HCT116 (cell line): ENCODE measurements around the gene MBL2. TPM values are rescaled to one million over a fixed set of nuclear protein-coding genes. Genes with fewer than 3 reads are reported as not detected.

Source experiments
- ATAC-seq: fragments of 200-7000 bp; cut with Tn5 transposase; 2 replicates; pipeline ENCODE4 v1.9.1; 2020; ENCODE audit warnings: mild to moderate bottlenecking, moderate library complexity
- BruUV-seq: library from RNA; stranded (reverse); fragments of 400-500 nt; replicated peaks from 2 replicates; lab custom pipeline; 2021; lab: Mats Ljungman, UMichigan
- CTCF ChIA-PET: fragments of 300-600 bp; sonication (Branson Sonifier 250); formaldehyde crosslinking; loops from one replicate; lab custom pipeline; 2021; ENCODE audit warnings: antibody characterized with exemption; lab: Charles Lee
- POLR2A ChIA-PET: fragments of 300-600, 350-600 bp; sonication (Branson Sonifier 250); formaldehyde crosslinking; loops from one replicate; lab custom pipeline; 2021; ENCODE audit warnings: antibody characterized with exemption; lab: Charles Lee
- RAD21 ChIA-PET, 2 experiments: fragments of 300-600 bp; sonication (Branson Sonifier 250); formaldehyde crosslinking; loops; one replicate each; lab custom pipeline; 2023; ENCODE audit warnings: low total read pairs in 2 of 2; ENCODE audit not compliant: uncharacterized antibody in 2 of 2, unreplicated experiment in 2 of 2, low non-redundant PET in 1 of 2; lab: Charles Lee
- DNase-seq: peaks from one replicate; pipeline ENCODE4 v3.0.0-alpha.2; 2010; ENCODE audit warnings: low read depth, low spot score
- H2AFZ ChIP-seq: fragments of 200-600 bp; shearing (Covaris generic), sonication (generic); 2 replicates; pipeline ENCODE4 v1.6.1; 2017; ENCODE audit warnings: low read depth, mixed run types, mixed read lengths, antibody characterized with exemption, low read length; ENCODE audit not compliant: poor library complexity, severe bottlenecking
- H3K27ac ChIP-seq: 2 replicates; pipeline ENCODE4 v1.5.1; 2012; ENCODE audit warnings: low read depth, low read length
- H3K27me3 ChIP-seq: fragments of 200-600 bp; sonication (generic); 2 replicates; pipeline ENCODE4 v1.6.1; 2016; ENCODE audit warnings: mixed run types, low read length, mixed read lengths; ENCODE audit not compliant: insufficient read depth
- H3K36me3 ChIP-seq, 2 experiments: fragments of 200-500 bp in 1 of 2; fragments of 200-600 bp in 1 of 2; sonication (Bioruptor generic) in 1 of 2; sonication (generic) in 1 of 2; 2 replicates each; pipeline versions ENCODE4 v1.5.1 to v1.6.1; 2014 to 2016; ENCODE audit warnings: low read length in 2 of 2, inconsistent platforms in 1 of 2, mixed read lengths in 1 of 2, mixed run types in 1 of 2; ENCODE audit not compliant: insufficient read depth in 2 of 2, control insufficient read depth in 1 of 2
- H3K4me1 ChIP-seq, 2 experiments: fragments of 200-600 bp in 1 of 2; sonication (generic) in 1 of 2; 2 replicates each; pipeline versions ENCODE4 v1.5.1 to v1.6.1; 2012 to 2017; ENCODE audit warnings: low read length in 2 of 2, inconsistent platforms in 1 of 2, mild to moderate bottlenecking in 1 of 2, mixed read lengths in 1 of 2, mixed run types in 1 of 2, moderate library complexity in 1 of 2; ENCODE audit not compliant: insufficient read depth in 2 of 2, control insufficient read depth in 1 of 2
- H3K4me2 ChIP-seq: fragments of 200-600 bp; sonication (generic); 2 replicates; pipeline ENCODE4 v1.6.1; 2017; ENCODE audit warnings: mixed run types, low read length, mixed read lengths
- H3K4me3 ChIP-seq, 2 experiments: fragments of 200-600 bp in 1 of 2; sonication (generic) in 1 of 2; replicated peaks in 1 of 2; 2 replicates each; pipeline ENCODE4 v1.5.1; 2011 to 2016; ENCODE audit warnings: low read length in 2 of 2, control low read depth in 1 of 2, low read depth in 1 of 2, mild to moderate bottlenecking in 1 of 2, mixed read lengths in 1 of 2, mixed run types in 1 of 2
- H3K79me2 ChIP-seq: fragments of 200-600 bp; sonication (generic); 2 replicates; pipeline ENCODE4 v1.6.1; 2017; ENCODE audit warnings: mild to moderate bottlenecking, mixed run types, low read length, moderate library complexity, mixed read lengths; ENCODE audit not compliant: insufficient read depth
- H3K9ac ChIP-seq: fragments of 200-600 bp; sonication (generic); 2 replicates; pipeline ENCODE4 v1.6.1; 2016; ENCODE audit warnings: low read length, mixed read lengths
- H3K9me2 ChIP-seq: fragments of 200-600 bp; sonication (generic), shearing (Covaris generic); 2 replicates; pipeline ENCODE4 v1.6.1; 2017; ENCODE audit warnings: mixed run types, mild to moderate bottlenecking, moderate library complexity; ENCODE audit not compliant: insufficient read depth
- H3K9me3 ChIP-seq, 2 experiments: fragments of 200-500 bp in 1 of 2; fragments of 200-600 bp in 1 of 2; sonication (Bioruptor generic) in 1 of 2; sonication (generic) in 1 of 2; 2 replicates each; pipeline ENCODE4 v1.6.1; 2014 to 2017; ENCODE audit warnings: low read length in 2 of 2, mixed read lengths in 2 of 2, inconsistent platforms in 1 of 2, low read depth in 1 of 2, mild to moderate bottlenecking in 1 of 2, mixed run types in 1 of 2, moderate library complexity in 1 of 2; ENCODE audit not compliant: control insufficient read depth in 1 of 2, insufficient read depth in 1 of 2
- H4K20me1 ChIP-seq: fragments of 200-600 bp; sonication (generic), shearing (Covaris generic); 2 replicates; pipeline ENCODE4 v1.6.1; 2017; ENCODE audit warnings: mixed run types, mild to moderate bottlenecking, moderate library complexity; ENCODE audit not compliant: insufficient read depth
- CBX3 ChIP-seq: IDR thresholded peaks from 2 replicates; pipeline ENCODE4 v1.6.1; 2012; ENCODE audit warnings: low read depth
- EZH2 ChIP-seq: fragments of 200-600 bp; sonication (generic); IDR thresholded peaks from 2 replicates; pipeline ENCODE4 v1.6.1; 2017; ENCODE audit warnings: antibody characterized with exemption, mixed run types
- FOSL1 ChIP-seq: IDR thresholded peaks from 2 replicates; pipeline ENCODE4 v1.6.1; 2012; ENCODE audit warnings: low read depth
- JUND ChIP-seq: IDR thresholded peaks from 2 replicates; pipeline ENCODE4 v1.6.1; 2012
- MAX ChIP-seq: IDR thresholded peaks from 2 replicates; pipeline ENCODE4 v1.6.1; 2012
- POLR2A ChIP-seq: IDR thresholded peaks from 2 replicates; pipeline ENCODE4 v1.7.0; 2011; ENCODE audit warnings: borderline replicate concordance; ENCODE audit not compliant: insufficient read depth, insufficient read length; ENCODE audit errors: extremely low read depth
- RAD21 ChIP-seq: IDR thresholded peaks from 2 replicates; pipeline ENCODE4 v1.6.1; 2012; ENCODE audit warnings: low read depth, mild to moderate bottlenecking
- REST ChIP-seq: IDR thresholded peaks from 2 replicates; pipeline ENCODE4 v1.6.1; 2012; ENCODE audit warnings: low read depth
- SP1 ChIP-seq: IDR thresholded peaks from 2 replicates; pipeline ENCODE4 v1.6.1; 2012; ENCODE audit warnings: low read depth
- ZBTB33 ChIP-seq: IDR thresholded peaks from 2 replicates; pipeline ENCODE4 v1.6.1; 2011; ENCODE audit warnings: mild to moderate bottlenecking, low read length, moderate library complexity; ENCODE audit not compliant: insufficient replicate concordance; ENCODE audit errors: extremely low read depth
- intact Hi-C: fragments of 100-400 bp; cut with micrococcal nuclease; formaldehyde crosslinking; loops from 2 replicates; pipeline ENCODE4 v1.10.0; 2022
- total RNA-seq: library from RNA; stranded (reverse); gene quantifications from one replicate; pipeline ENCODE4 v1.2.1, GENCODE V29; 2021; ENCODE audit not compliant: unreplicated experiment

Gene MBL2
- total RNA-seq, 1 experiment from 2014 or later: not detected

GRCh38 chr10:52742731-52743130 is 29.9 kb downstream of the MBL2 start:
- Histone ChIP-seq H3K27ac (no peak overlapping the region), H3K79me2 (no peaks in the 10 kb centered on the region), H4K20me1 (no peaks in the 10 kb centered on the region), H3K9me2 (no peaks in the 10 kb centered on the region), H3K4me2 (no peak overlapping the region), H3K4me1 (no peaks in the 10 kb centered on the region), H3K4me3 (no peak overlapping the region), H3K9me3 (no peaks in the 10 kb centered on the region), H3K27me3 (no peaks in the 10 kb centered on the region), H3K36me3 (no peaks in the 10 kb centered on the region), H3K9ac (no peak overlapping the region), H2AFZ (no peak overlapping the region)
- RAD21 ChIA-PET: no interaction called here
- intact Hi-C loops: no loop called here
- ATAC-seq (no peak), DNase-seq (no peak)
- no TSS peak for BruUV-seq
- TF ChIP-seq EZH2 (no peak), JUND (no peak), RAD21 (no peak), POLR2A (no peak), SP1 (no peak), ZBTB33 (no peak), CBX3 (no peak), REST (no peak), FOSL1 (no peak), MAX (no peak)
- CTCF ChIA-PET: interaction anchor here (1.6 to 3.6 kb wide), 2 partner anchors 36 to 96 kb away, joined by 3 to 15 read pairs; no protein-coding TSS in a partner anchor
- POLR2A ChIA-PET: no interaction called here
